ENCODE data around the gene NR1H3.
"Not testable (repeated sequence)": the region's sequence is repeated elsewhere in the genome, so short reads cannot be mapped to it uniquely, and the experiment has no call there.

Gene NR1H3

DNA sequence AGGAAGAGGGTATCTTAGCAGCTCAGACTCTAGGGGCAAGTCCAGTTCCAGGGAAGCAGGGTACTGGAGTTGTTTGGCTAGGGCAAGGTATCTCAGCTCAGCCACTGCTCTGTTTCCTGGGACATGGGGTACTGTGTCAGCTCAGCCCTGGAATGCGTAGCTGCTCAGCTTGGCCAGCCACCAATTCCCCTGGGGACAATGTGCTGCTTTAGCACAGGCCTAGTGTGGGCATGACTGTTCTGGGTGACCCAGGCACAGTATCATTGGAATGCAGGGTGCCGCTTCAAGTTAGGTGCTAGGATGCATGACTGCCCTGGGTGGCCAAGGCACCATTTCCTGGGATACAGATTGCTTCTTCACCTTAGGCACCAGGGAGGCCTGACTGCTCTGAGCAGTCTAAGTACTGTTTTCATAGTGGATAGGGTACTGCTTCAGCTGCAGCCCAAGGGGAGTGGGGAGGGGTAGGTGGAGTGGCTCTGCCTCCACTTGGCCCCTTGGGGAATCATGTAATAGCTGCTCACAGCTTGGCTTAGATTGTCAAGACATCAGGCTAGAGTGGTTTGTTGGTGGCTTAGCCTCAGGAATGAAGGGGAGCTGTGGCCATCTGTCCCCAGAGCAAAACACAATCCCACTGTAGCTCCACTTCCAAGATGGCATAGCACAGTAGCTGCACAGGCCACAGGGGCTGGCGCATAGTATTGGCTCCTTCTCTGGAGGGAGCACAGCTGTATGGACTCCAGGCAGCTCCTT, 48.1 kb downstream of the NR1H3 start:
- DNase-seq (ENCODE audit: low read depth, low spot score), result no peak

DNA sequence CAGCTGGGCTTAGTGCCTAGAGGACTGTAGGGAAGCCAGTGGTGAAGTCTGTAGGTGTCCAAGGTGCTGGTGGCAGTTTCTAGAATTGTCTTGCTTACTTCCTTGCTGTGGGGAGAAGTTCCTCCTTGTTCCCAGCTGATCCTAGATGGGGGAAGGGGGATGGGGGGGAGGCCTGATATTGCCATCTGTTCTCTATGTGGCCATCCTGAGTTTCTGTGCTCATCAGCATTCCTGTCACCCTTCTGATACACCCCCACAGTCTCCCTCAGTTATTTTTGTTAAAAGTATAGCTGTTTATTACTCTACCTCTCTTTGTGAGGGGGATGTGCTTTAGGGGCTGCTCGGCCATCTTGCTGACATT, 48.7 kb downstream of the NR1H3 start:
- no peak for DNase-seq (ENCODE audit: low read depth, low spot score)

DNA sequence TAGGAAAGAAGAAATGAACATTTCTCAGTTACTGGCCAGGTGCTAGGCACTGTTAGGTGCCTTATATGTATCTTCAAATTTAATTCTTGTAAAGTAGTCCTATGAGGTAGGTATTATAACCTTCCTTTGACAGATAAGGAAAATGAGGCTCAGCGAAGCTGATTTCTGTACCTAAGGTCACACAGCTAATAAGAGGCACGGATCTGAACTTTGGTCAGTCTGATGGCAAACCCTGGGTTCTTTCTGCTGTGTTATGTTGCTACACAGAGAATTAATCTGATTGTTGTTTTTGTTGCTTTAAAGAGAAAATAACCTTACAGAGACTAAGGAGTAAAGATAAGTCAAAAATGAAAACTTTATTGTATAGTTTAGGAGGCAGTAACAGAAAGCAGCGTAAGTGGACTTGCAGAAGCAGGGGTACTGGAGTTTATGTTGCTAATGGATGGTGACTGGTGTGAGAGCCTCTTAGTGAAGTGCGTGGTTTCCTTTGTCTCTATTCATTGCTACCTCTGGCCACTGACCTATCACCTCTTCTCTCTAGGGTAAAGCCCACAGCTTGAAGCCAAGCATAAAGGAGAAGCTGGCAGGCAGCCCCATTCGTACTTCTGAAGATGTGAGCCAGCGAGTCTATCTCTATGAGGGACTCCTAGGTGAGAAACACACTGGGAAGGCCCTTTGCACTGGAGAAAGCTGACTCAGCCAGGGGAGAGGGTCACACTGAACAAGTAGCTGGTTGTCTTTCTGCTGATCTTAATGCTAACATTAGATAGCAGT, 50.4 kb downstream of the NR1H3 start:
- DNase-seq (ENCODE audit: low read depth, low spot score), result no peak

GRCh38 chr11:47314992-47315391, 57.2 kb downstream of the NR1H3 start:
- DNase-seq (ENCODE audit: low read depth, low spot score), result no peak

DNA sequence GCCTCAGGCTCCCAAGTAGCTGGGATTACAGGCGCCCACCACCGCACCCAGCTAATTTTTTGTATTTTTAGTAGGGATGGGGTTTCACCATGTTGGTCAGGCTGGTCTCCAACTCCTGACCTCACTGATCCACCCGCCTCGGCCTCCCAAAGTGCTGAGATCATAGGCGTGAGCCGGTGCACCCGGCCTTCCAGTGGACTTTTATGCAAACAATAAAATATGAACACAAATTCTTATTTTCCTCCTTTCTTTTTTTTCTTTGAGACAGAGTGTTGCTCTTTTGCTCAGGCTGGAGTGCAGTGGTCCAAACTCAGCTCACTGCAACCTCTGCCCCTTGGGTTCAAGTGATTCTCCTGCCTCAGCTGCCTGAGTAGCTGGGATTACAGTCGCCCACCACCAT, 58.7 kb downstream of the NR1H3 start:
- DNase-seq (ENCODE audit: low read depth, low spot score), result not testable (repeated sequence)

DNA sequence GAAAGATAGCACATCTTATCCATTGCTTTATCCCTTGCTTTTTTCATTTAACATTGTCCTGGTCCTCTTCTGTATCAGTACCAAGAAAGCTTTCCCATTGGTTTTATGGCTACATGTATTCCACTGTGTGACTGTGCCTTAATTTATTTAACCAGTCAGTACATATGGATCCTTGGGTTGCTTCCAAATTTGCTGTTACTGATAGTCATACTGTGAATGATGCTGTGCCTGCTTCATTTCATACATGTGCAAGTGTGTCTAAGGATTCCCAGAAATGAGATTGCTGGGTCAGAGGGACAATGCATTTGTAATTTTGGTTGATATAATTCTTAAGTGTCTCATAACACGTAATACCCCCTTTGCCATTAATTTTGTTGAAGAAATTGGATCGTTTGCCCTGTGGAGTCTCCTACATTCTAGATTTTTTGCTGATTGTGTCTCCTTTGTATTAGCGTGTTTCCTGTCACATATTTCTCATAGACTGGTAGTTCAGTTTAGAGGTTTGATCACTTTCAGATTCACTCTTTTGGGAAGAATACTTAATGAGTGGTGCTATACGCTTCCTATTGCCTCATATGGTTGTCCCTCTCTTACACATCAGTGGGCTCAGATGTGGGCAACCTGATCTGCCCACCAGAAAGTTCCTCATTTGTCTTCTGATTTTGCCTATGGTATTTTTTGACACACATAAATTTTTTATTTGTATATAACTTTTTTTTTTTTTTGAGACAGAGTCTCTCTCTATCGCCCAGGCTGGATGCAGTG, 59.5 kb downstream of the NR1H3 start:
- DNase-seq (ENCODE audit: low read depth, low spot score), result no peak

- no peak for DNase-seq (ENCODE audit: low read depth, low spot score)
These were observed 60.4 kb downstream of the NR1H3 start for GRCh38 chr11:47318166-47318565.

Data from smooth muscle cell of the brain vasculature (primary cell).